HL-60/S4 treated with phorbol 12-myristate 13-acetate at 8.2 ng/mL for 4 days and 3 days (cell line): ENCODE data around the gene KRT5.

Source experiments
- in situ Hi-C: fragments of 300-500 bp; cut with MboI; formaldehyde crosslinking; loops from 2 replicates; pipeline ENCODE4 v1.15.0; 2022; ENCODE audit warnings: low sequenced_read_pairs

The KRT5 gene

GRCh38 chr12:52519826-52520662 is at the start of gene KRT5:
Gene KRT5 (minus strand): TSS chr12:52520394. CDS start chr12:52520296, 98 bp downstream.
- in situ Hi-C loops = no loop called here

DNA sequence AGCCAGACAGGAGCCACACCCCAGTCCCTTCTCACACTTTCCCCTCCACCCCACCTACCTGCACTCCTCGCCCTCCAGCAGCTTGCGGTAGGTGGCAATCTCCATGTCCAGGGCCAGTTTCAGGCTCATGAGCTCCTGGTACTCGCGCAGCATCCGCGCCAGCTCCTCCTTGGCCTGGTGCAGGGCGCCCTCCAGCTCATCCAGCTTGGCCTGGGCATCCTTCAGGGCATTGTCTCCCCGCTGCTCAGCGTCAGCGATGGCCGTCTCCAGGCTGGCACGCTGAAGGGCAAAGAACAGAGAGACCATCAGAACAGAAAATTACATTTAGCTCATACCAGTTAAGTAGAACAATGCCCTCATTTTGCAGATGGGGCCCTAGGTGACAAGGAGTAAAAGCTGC is 47.9 kb upstream of the KRT5 start:
- in situ Hi-C loops = no loop called here

DNA sequence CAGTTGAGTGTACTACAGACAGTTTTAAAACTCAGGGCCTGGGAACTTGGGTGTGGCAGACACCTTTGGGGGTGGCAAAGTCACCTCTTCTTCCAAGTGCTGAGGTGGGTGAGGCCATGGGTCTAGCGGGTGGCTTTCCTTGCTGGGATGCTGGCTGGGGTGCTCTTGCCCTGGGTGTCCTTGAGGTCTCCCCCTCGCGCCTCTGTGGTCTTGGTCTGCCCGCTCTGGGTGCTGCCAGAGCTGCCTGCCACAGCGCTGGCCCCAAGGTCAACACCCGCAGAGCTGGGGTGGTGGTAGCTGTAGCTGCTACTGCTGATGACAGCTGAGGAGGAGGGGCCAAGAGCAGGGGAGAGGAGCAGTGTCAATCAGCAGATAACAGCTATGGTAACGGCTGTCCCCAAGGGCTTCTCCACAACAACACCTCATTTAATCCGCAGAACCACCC is 46.7 kb upstream of the KRT5 start:
- in situ Hi-C loops = no loop called here

GRCh38 chr12:52564582-52564981 is 44.4 kb upstream of the KRT5 start:
- in situ Hi-C loops = no loop called here

DNA sequence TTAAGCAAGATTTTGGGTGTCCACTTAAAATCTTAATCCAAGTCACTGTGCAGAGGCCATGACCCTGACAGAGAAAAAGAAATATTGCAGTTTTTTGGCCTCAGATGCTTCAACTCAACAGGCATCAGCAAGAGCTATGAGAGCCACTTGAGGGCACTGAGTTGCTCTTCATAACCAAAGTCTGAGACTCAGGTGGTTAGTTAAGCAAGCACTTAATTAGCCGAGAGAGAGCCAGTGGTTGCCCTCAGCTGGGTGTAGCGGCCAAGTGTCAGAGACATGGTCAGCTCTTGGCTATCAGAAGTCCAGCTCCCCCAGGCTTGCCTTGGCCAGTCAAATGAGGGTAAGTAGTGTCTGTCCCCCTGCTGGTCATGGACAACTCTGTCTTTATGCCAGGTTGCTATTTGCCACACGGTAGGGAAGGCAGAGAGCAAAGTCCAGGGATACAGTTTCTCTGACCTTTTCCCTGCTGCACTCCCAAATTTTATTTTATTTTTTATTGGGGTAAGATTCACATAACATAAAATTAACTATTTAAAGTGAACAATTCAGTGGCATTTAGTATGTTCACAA is 41.8 kb upstream of the KRT5 start:
- in situ Hi-C loops = no loop called here

DNA sequence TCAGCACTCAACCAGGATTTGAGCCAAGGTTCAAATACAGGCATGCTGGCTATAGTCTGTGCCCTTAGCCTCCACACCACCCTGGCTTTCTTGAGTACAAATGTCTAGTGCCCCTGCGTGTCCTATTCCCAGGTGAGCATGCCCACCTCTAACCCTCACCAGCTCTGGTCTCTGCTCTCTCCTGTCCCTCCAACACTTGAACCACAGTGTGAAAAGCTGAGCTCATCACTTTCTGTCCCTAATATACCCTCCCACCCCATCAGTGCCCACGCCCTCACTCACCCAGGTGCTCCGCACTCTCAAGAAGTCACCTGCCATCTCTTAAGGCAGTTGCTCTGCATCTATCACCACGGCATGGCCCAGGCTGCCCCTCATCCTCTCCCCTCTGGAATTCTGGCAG is 39.8 kb upstream of the KRT5 start:
- in situ Hi-C loops = no loop called here

- in situ Hi-C loops = no loop called here
Measured at GRCh38 chr12:52558781-52559445, 38.7 kb upstream of the KRT5 start.

- in situ Hi-C loops = no loop called here
Measured at GRCh38 chr12:52557476-52557875, 37.3 kb upstream of the KRT5 start.

DNA sequence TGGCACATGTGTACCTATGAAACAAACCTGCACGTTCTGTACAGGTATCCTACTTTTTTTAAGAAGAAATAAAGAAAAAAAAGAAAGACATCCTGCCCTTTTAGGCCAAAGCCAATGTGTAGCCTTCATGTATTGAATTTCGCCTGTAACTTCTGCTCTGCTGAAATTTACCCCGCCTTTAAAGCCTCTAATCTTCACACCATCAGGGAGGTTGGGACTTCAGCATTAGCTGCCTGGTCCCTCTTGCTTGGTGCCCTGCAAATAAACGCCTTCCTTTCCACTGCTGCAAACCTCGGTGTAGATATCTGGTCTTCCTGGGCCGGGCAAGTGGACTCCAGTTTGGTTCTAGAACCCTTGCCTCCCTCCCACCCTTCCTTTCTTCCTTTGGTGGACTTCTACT is 35.4 kb upstream of the KRT5 start:
- in situ Hi-C loops = no loop called here

GRCh38 chr12:52552681-52553195 is 32.5 kb upstream of the KRT5 start, which contains the start of gene KRT71:
Gene KRT71 (minus strand): TSS chr12:52553145. CDS start chr12:52553077, 68 bp downstream.
- in situ Hi-C loops = no loop called here

DNA sequence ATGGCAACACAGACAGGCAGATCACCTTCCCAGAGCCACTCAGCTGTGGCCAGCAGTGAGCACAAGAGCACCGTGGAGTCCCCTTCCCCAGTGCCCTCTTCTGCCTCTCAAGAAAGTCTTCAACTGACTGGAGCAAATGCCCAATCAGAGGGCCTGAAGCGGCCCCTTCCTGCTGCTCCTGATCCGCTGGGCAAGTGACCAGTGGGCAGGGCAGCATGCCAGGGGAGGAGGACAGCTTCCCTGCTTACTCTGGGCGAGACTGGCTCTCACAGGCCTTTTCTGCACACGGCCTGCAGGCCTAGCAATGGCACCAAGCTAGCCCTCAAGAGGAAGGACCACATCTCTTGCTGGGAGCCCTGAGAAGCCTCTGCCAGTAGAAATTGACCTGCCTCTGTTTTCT is 31.9 kb upstream of the KRT5 start:
- in situ Hi-C loops = no loop called here

DNA sequence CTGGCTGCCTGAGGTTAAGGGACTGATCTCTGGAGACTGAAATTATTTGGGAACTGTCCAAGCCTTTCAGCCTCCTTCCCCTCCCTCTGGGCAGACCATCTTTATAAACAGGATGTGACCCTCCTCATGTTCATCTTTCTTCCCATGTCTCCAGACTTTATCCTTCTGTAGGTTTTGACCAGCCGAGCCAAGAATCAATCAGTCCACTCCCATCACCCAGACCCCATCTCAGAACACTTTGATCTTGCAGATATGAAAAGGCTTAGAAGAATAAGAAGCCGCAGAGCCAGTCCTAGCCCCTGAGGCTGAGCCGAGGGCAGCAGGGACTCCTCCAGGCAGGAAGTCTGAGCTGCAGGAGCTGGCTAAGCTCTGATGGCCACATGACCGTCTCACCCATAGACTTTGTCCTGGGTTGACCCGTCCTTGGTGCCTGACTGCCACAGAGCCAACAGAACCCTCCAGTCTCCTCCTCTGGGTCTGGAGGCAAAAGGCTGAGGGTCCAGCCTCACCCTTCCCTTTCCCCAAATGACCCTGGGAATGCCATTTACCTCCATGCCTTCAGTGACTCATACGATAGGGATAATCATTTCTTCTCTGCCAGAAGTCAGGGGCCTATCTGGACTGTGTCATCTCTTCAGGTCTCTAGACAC is 31.1 kb upstream of the KRT5 start:
- in situ Hi-C loops = no loop called here

- in situ Hi-C loops = no loop called here
Measured at GRCh38 chr12:52546126-52546525, 25.9 kb upstream of the KRT5 start.

DNA sequence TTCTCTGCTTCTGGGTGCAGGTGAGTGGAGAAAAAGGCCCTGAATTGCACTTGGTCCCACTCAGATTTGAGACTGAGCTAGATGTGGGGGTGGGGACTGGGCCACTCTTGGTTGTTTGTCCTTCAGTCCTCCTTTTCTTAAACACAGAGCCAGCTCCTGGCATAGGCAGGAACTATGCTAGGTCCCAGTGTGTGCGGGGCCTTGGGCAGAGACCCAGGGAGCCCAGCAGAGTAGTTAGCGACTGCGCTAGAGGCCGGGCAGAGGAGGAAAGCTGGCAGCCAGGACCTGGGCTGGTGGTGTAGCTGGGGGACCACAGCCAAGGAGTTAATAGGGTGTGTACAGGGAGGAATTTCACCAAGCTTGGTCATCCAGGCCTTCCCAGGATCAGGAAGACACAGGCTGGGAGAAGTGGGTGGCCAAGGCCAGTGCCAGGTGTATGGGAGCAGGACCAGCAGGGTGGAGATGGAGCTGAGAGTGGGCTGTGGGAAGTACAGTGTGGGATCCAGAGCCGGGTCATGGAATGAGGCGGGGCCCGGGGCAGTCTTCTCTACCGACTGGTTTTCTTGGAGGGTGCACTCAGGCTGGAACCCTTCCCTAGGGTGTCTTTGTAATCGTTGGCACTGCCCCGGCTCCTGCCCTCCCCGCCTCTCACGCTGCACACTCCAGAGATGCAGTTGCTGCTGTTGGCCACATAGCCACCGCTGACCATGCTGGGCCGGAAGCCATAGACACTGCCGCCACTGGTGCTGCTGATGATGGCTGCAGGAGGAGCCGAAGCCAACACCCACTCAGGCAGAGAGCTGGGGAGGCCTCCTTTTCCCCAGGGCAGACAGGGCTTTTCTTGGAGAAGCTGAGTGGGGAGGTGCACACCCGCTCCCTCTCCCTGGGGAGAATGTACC is 24.0 kb upstream of the KRT5 start:
- in situ Hi-C loops = no loop called here

- in situ Hi-C loops = no loop called here
Measured at GRCh38 chr12:52542785-52543318, 22.7 kb upstream of the KRT5 start.

- in situ Hi-C loops = no loop called here
Measured at GRCh38 chr12:52542157-52542556, 22.0 kb upstream of the KRT5 start.

DNA sequence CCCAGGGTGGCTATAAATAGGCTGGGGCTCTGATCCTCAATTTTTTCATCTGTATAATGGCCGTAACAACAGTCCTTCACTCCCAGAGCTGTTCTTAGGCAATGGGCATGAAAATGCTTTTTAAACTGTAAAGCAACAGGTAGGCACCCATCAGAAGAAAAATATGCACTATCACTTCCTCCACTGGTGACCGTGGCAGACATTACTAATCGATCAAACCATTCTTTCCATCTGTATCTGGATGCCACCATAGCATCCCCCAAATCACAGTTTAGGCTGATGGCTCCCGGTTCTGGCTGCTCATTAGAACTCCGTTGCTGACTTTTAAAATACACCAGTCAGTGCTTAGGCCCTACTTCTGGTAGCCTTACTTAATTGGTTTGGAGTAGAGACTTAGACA is 21.5 kb upstream of the KRT5 start:
- in situ Hi-C loops = no loop called here

- in situ Hi-C loops = no loop called here
Measured at GRCh38 chr12:52540531-52540930, 20.3 kb upstream of the KRT5 start.

GRCh38 chr12:52539821-52540173 is 19.6 kb upstream of the KRT5 start:
- in situ Hi-C loops = no loop called here
